A549 (cell line): ENCODE data around the gene ZNF786. TPM values are rescaled to one million over a fixed set of nuclear protein-coding genes. Genes with fewer than 3 reads are reported as not detected.

Experiments
- ATAC-seq, 2 experiments: fragments of 200-7000 bp in 1 of 2; fragments of >200 bp in 1 of 2; cut with Nextera tagmentation in 1 of 2; cut with Tn5 transposase in 1 of 2; 3 replicates each; pipeline versions ENCODE4 v1.8.0 to v1.9.1; 2018 to 2020; ENCODE audit warnings: mild to moderate bottlenecking in 1 of 2, moderate library complexity in 1 of 2
- CTCF ChIA-PET: fragments of 300-600 bp; sonication (Branson Sonifier 250); formaldehyde crosslinking; extraction: SDS; loops from one replicate; lab custom pipeline; 2021; ENCODE audit warnings: antibody characterized with exemption, inconsistent platforms; lab: Yijun Ruan, JAX
- POLR2A ChIA-PET: fragments of 350-600 bp; formaldehyde crosslinking; extraction: SDS; loops from one replicate; lab custom pipeline; 2021; ENCODE audit warnings: antibody characterized with exemption, inconsistent platforms; lab: Yijun Ruan, JAX
- DNase-seq, 2 experiments: peaks; one replicate each; pipeline versions ENCODE4 v3.0.0 to v3.0.0-alpha.2; 2011 to 2016; ENCODE audit warnings: low read depth in 1 of 2, low spot score in 1 of 2
- FAIRE-seq: peaks from 2 replicates; lab custom pipeline; 2011; peaks lifted over from hg19 to GRCh38; lab: Jason Lieb, UNC
- H3K27ac ChIP-seq, 2 experiments: fragments of >200 bp; sonication (Bioruptor Twin); formaldehyde crosslinking; 3 replicates each; pipeline ENCODE4 v1.5.1; 2016 to 2017
- H3K4me1 ChIP-seq: fragments of >200 bp; sonication (Bioruptor Twin); formaldehyde crosslinking; 3 replicates; pipeline ENCODE4 v1.6.1; 2016
- H3K4me2 ChIP-seq: fragments of >200 bp; sonication (Bioruptor Twin); formaldehyde crosslinking; 3 replicates; pipeline ENCODE4 v1.6.1; 2016
- H3K4me3 ChIP-seq: fragments of >200 bp; sonication (Bioruptor Twin); formaldehyde crosslinking; 3 replicates; pipeline ENCODE4 v1.5.1; 2016
- H3K9me3 ChIP-seq: fragments of >200 bp; sonication (Bioruptor Twin); formaldehyde crosslinking; 3 replicates; pipeline ENCODE4 v1.6.1; 2016
- ATOH8 ChIP-seq: fragments of 250-450 bp; sonication (Bioruptor Pico); IDR thresholded peaks from 2 replicates; pipeline ENCODE4 v1.5.0; 2020; ENCODE audit warnings: low read depth, mild to moderate bottlenecking, moderate library complexity
- BHLHE40 ChIP-seq: IDR thresholded peaks from 2 replicates; pipeline ENCODE4 v1.6.1; 2012; ENCODE audit warnings: low read depth, low read length, inconsistent platforms
- CBX8 ChIP-seq: fragments of 200-600 bp; sonication (generic); IDR thresholded peaks from 2 replicates; pipeline ENCODE4 v1.6.1; 2016
- CHD2 ChIP-seq: fragments of 150-350 bp; IDR thresholded peaks from 2 replicates; pipeline ENCODE4 v1.6.1; 2014; ENCODE audit warnings: low read length; ENCODE audit not compliant: partially characterized antibody
- CHD4 ChIP-seq: fragments of 200-600 bp; sonication (generic); IDR thresholded peaks from 2 replicates; pipeline ENCODE4 v1.6.1; 2016; ENCODE audit warnings: antibody characterized with exemption, mild to moderate bottlenecking, borderline replicate concordance
- CTCF ChIP-seq: fragments of >200 bp; sonication (Bioruptor Twin); formaldehyde crosslinking; IDR thresholded peaks from 3 replicates; pipeline ENCODE4 v1.5.1; 2016
- E2F6 ChIP-seq: IDR thresholded peaks from 2 replicates; pipeline ENCODE4 v1.6.1; 2012; ENCODE audit warnings: low read depth, borderline replicate concordance
- EHF ChIP-seq: fragments of 250-450 bp; sonication (Bioruptor Pico); IDR thresholded peaks from 2 replicates; pipeline ENCODE4 v1.5.0; 2020; ENCODE audit warnings: mild to moderate bottlenecking
- EHMT2 ChIP-seq: fragments of 200-600 bp; sonication (generic); IDR thresholded peaks from 2 replicates; pipeline ENCODE4 v1.6.1; 2016; ENCODE audit warnings: antibody characterized with exemption, low read depth, mild to moderate bottlenecking, moderate library complexity
- ESRRA ChIP-seq: fragments of 150-350 bp; IDR thresholded peaks from 2 replicates; pipeline ENCODE4 v1.6.1; 2014; ENCODE audit warnings: mild to moderate bottlenecking, low read length, borderline replicate concordance
- FOSB ChIP-seq: fragments of 250-450 bp; sonication (Bioruptor Pico); IDR thresholded peaks from 2 replicates; pipeline ENCODE4 v1.5.0; 2020; ENCODE audit warnings: mild to moderate bottlenecking, moderate library complexity
- FOSL2 ChIP-seq, 2 experiments: fragments of 450-650 bp in 1 of 2; fragments of >200 bp in 1 of 2; sonication (Bioruptor Twin) in 1 of 2; formaldehyde crosslinking; IDR thresholded peaks; 2 replicates each; pipeline versions ENCODE4 v1.5.0 to v1.6.1; 2016 to 2020; ENCODE audit warnings: mild to moderate bottlenecking in 1 of 2, moderate library complexity in 1 of 2
- FOXS1 ChIP-seq: fragments of 250-450 bp; sonication (Bioruptor Pico); IDR thresholded peaks from 2 replicates; pipeline ENCODE4 v1.5.0; 2020; ENCODE audit warnings: mild to moderate bottlenecking, moderate library complexity
- HES2 ChIP-seq: fragments of >200 bp; sonication (Bioruptor Twin); formaldehyde crosslinking; IDR thresholded peaks from 2 replicates; pipeline ENCODE4 v1.6.1; 2016
- HEYL ChIP-seq: fragments of 250-450 bp; sonication (Bioruptor Pico); IDR thresholded peaks from 2 replicates; pipeline ENCODE4 v1.8.0; 2021; ENCODE audit warnings: mild to moderate bottlenecking, moderate library complexity
- HOXB13 ChIP-seq: fragments of 250-450 bp; sonication (Bioruptor Pico); IDR thresholded peaks from 2 replicates; pipeline ENCODE4 v1.5.0; 2020; ENCODE audit warnings: low read depth, mild to moderate bottlenecking, moderate library complexity
- HOXB5 ChIP-seq: fragments of 250-450 bp; sonication (Bioruptor Pico); IDR thresholded peaks from 2 replicates; pipeline ENCODE4 v1.5.0; 2020; ENCODE audit warnings: mild to moderate bottlenecking, moderate library complexity
- KDM5A ChIP-seq: fragments of 200-600 bp; sonication (generic); IDR thresholded peaks from 2 replicates; pipeline ENCODE4 v1.6.1; 2016; ENCODE audit warnings: antibody characterized with exemption, mild to moderate bottlenecking
- NPAS2 ChIP-seq: fragments of 250-450 bp; sonication (Bioruptor Pico); IDR thresholded peaks from 2 replicates; pipeline ENCODE4 v1.8.0; 2022; ENCODE audit warnings: mild to moderate bottlenecking, moderate library complexity, borderline replicate concordance
- PBX3 ChIP-seq: IDR thresholded peaks from 2 replicates; pipeline ENCODE4 v1.6.1; 2012
- POLR2AphosphoS2 ChIP-seq: conservative IDR thresholded peaks from 2 replicates; pipeline ENCODE4 v1.6.1; 2012; ENCODE audit warnings: low read length, improper control_type of control experiment, inconsistent platforms
- RAD21 ChIP-seq, 2 experiments: fragments of >200 bp in 1 of 2; sonication (Bioruptor Twin) in 1 of 2; formaldehyde crosslinking in 1 of 2; IDR thresholded peaks in 1 of 2; conservative IDR thresholded peaks in 1 of 2; 2 replicates in 1 of 2; 3 replicates in 1 of 2; pipeline ENCODE4 v1.6.1; 2012 to 2018; ENCODE audit warnings: inconsistent platforms in 1 of 2
- SREBF2 ChIP-seq: fragments of 450-650 bp; IDR thresholded peaks from 2 replicates; pipeline ENCODE4 v1.6.1; 2014; ENCODE audit warnings: mild to moderate bottlenecking, moderate library complexity
- TP53 ChIP-seq: fragments of 250-450 bp; sonication (Bioruptor Pico); IDR thresholded peaks from 2 replicates; pipeline ENCODE4 v1.5.0; 2021; ENCODE audit warnings: mild to moderate bottlenecking, moderate library complexity
- USF2 ChIP-seq: fragments of 450-650 bp; IDR thresholded peaks from 2 replicates; pipeline ENCODE4 v1.6.1; 2014; ENCODE audit warnings: antibody characterized with exemption
- WGBS: methylation state at CpG from one replicate; pipeline ENCODE4 v1.1.6; 2017; ENCODE audit errors: missing lambda C conversion rate; 5-methylcytosine and 5-hydroxymethylcytosine counted together
- polyA plus RNA-seq, 4 experiments: library from polyadenylated mRNA; depleted of rRNA in 3 of 4; stranded (reverse); fragments of >200 nt; fragmentation: RNase III in 1 of 4; extraction: RNeasy Plus Mini Kit Qiagen cat#74134 plus additional on column Dnase treatment in 1 of 4; gene quantifications; 2 replicates in 3 of 4; 3 replicates in 1 of 4; pipeline ENCODE4 v1.2.3, GENCODE V29; 2011 to 2017

The ZNF786 gene
- polyA plus RNA-seq, 2 of the 4 experiments (the other 2 are of a cell fraction): 4.6 to 4.9 TPM

- no peak for TF ChIP-seq USF2
- TF ChIP-seq, all 56 proteins: peak for 0
Measured at GRCh38 chr7:149048805-149049204, 41.7 kb downstream of the ZNF786 start (continued).

GRCh38 chr7:149046416-149046815 lies 44.1 kb downstream of the ZNF786 start:
- DNase-seq: no peak
- TF ChIP-seq USF2 (no peak), ESRRA (no peak), CHD2 (no peak), EHF (CRISPR knock-in tag) (no peak), RAD21 (conservative IDR thresholded peaks at IDR 0.05 in 1 of 2, IDR thresholded peaks at IDR 0.05 in 1 of 2) (no peak)
- no peak overlapping the region for H3K4me3 ChIP-seq
- FAIRE-seq: no peak
- H3K27ac ChIP-seq: no peak overlapping the region
- H3K4me1 ChIP-seq: no peaks in the 10 kb centered on the region
- WGBS: 92% methylated on average over 2 of the region's 2 CpGs
- H3K4me2 ChIP-seq: no peak overlapping the region
- ATAC-seq: no peak
- POLR2A ChIA-PET: interaction anchor here (0.7 kb wide), 1 partner anchor 37 kb away, joined by 3 read pairs; no protein-coding TSS in a partner anchor
- H3K9me3 ChIP-seq: no peaks in the 10 kb centered on the region
- CTCF ChIA-PET: interaction anchor here (0.9 to 1.2 kb wide), 3 partner anchors 19 to 100 kb away, joined by 3 to 7 read pairs (median 3); no protein-coding TSS in a partner anchor

GRCh38 chr7:149043936-149044335 lies 46.6 kb downstream of the ZNF786 start:
- Histone ChIP-seq H3K27ac (no peak overlapping the region), H3K4me2 (no peak overlapping the region), H3K4me1 (no peaks in the 10 kb centered on the region), H3K4me3 (no peak overlapping the region), H3K9me3 (no peaks in the 10 kb centered on the region)
- CTCF ChIA-PET: interaction anchor here (1.2 kb wide), 1 partner anchor 25 kb away, joined by 3 read pairs; no protein-coding TSS in a partner anchor
- POLR2A ChIA-PET: no interaction called here
- 84% methylated on average over 8 of the region's 8 CpGs for WGBS
- no peak for TF ChIP-seq FOXS1
- no peak for TF ChIP-seq KDM5A
- no peak for TF ChIP-seq FOSL2 (IDR thresholded peaks at IDR 0.05)
- TF ChIP-seq FOSL2 (CRISPR knock-in tag; IDR thresholded peaks at IDR 0.05): no peak
- no peak for TF ChIP-seq NPAS2 (CRISPR knock-in tag)
- no peak for TF ChIP-seq EHMT2
- TF ChIP-seq EHF (CRISPR knock-in tag): no peak
- TF ChIP-seq HOXB13 (CRISPR knock-in tag): no peak
- no peak for TF ChIP-seq SREBF2
- no peak for TF ChIP-seq FOSB (CRISPR knock-in tag)
- no peak for TF ChIP-seq TP53 (CRISPR knock-in tag)
- TF ChIP-seq PBX3: no peak
- FAIRE-seq (no peak), ATAC-seq (no peak), DNase-seq (no peak)

- Histone ChIP-seq H3K27ac (no peak overlapping the region), H3K4me1 (no peaks in the 10 kb centered on the region), H3K9me3 (0 out of 3 replicates have a peak, but pooled peaks cover 5% of the 10 kb centered on the region), H3K4me3 (no peak overlapping the region), H3K4me2 (no peak overlapping the region)
- DNase-seq: no peak
- ChIA-PET CTCF (interaction anchor here (0.9 to 1.6 kb wide), 2 partner anchors 9 to 24 kb away, joined by 3 to 7 read pairs; no protein-coding TSS in a partner anchor), POLR2A (no interaction called here)
- 75% methylated on average over 5 of the region's 5 CpGs for WGBS
- no peak for FAIRE-seq
- ATAC-seq: no peak
- no peak for TF ChIP-seq CTCF
- TF ChIP-seq CHD4: no peak
- TF ChIP-seq BHLHE40: no peak
- no peak for TF ChIP-seq SREBF2
- no peak for TF ChIP-seq POLR2AphosphoS2
- TF ChIP-seq HES2: no peak
- TF ChIP-seq HEYL (CRISPR knock-in tag): no peak
- no peak for TF ChIP-seq E2F6
- no peak for TF ChIP-seq EHF (CRISPR knock-in tag)
- TF ChIP-seq ESRRA: no peak
- TF ChIP-seq CBX8: no peak
- TF ChIP-seq ATOH8 (CRISPR knock-in tag): no peak
- TF ChIP-seq HOXB5 (CRISPR knock-in tag): no peak
- no peak for TF ChIP-seq CHD2
- TF ChIP-seq KDM5A: no peak
- TF ChIP-seq FOXS1: no peak
Measured at GRCh38 chr7:149041350-149041749, 49.2 kb downstream of the ZNF786 start.
